A673 (cell line): ENCODE data around the gene SCUBE2.

Experiments
- CTCF ChIP-seq: fragments of 300-800, 200-600 bp; sonication (generic); conservative IDR thresholded peaks from 2 replicates; pipeline ENCODE4 v1.5.1; 2017; ENCODE audit warnings: low read depth, mild to moderate bottlenecking, antibody characterized with exemption, low read length, moderate library complexity, mixed read lengths
- EZH2 ChIP-seq: fragments of 200-600 bp; sonication (generic); IDR thresholded peaks from 2 replicates; pipeline ENCODE4 v1.6.1; 2017; ENCODE audit warnings: borderline replicate concordance, low read depth, mild to moderate bottlenecking, mixed read lengths, antibody characterized with exemption, low read length; ENCODE audit not compliant: poor library complexity, severe bottlenecking

GRCh38 chr11:9141186-9141585, 49.8 kb upstream of the SCUBE2 start:
- TF ChIP-seq CTCF: no peak
- no peak for TF ChIP-seq EZH2
